ENCODE results near the gene FGR.

Gene FGR

DNA sequence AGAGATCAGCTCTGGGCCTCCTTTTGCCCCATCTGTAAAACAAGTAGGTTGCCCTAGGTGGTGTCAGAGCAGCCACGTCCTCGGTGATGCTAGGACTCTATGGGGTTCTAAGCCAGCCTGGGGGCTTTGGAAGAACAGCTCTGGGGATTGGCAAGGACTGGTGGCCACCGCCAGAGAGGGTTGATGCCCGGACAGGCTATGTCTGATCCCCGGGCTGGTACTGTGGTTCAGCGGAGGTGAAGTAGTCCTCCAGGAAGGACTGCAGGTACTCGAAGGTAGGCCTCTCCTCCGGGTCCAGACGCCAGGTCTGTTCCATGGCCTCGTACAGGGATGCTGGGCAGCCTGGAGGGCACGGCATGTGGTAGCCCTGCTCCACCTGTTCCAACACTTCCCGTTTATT, 22.3 kb downstream of the FGR start:
- no peak overlapping the region for H3K4me3 ChIP-seq (ENCODE audit: low read length)
- no peak for DNase-seq (ENCODE audit: low read depth)
- TF ChIP-seq, protein P1, sequence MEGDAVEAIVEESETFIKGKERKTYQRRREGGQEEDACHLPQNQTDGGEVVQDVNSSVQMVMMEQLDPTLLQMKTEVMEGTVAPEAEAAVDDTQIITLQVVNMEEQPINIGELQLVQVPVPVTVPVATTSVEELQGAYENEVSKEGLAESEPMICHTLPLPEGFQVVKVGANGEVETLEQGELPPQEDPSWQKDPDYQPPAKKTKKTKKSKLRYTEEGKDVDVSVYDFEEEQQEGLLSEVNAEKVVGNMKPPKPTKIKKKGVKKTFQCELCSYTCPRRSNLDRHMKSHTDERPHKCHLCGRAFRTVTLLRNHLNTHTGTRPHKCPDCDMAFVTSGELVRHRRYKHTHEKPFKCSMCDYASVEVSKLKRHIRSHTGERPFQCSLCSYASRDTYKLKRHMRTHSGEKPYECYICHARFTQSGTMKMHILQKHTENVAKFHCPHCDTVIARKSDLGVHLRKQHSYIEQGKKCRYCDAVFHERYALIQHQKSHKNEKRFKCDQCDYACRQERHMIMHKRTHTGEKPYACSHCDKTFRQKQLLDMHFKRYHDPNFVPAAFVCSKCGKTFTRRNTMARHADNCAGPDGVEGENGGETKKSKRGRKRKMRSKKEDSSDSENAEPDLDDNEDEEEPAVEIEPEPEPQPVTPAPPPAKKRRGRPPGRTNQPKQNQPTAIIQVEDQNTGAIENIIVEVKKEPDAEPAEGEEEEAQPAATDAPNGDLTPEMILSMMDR (conservative IDR thresholded peaks at IDR 0.05; ENCODE audit: low read depth, low read length) = no peak

DNA sequence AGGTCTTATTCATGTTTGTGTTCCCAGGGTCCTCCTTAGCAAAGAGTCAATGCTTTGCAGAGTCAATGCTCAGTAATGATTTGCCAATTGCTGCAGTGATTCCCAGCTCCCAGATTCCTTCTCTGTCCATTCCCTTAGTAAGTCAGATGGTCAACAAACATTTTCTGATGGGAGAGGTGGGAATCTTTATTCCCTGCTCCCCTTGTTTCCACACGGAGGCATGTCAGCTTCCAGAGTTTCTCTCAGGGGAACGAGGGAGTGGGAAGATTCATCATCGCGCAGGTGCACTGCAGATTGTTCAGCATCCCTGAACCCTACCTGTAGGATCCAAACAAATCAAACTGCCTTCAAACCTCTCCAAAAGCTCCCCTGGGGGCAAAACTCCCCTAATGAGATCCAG, 23.5 kb downstream of the FGR start:
- TF ChIP-seq, protein P1 (conservative IDR thresholded peaks at IDR 0.05; ENCODE audit: low read depth, low read length) = no peak
- H3K4me3 ChIP-seq (ENCODE audit: low read length) = no peak overlapping the region
- no peak for DNase-seq (ENCODE audit: low read depth)

DNA sequence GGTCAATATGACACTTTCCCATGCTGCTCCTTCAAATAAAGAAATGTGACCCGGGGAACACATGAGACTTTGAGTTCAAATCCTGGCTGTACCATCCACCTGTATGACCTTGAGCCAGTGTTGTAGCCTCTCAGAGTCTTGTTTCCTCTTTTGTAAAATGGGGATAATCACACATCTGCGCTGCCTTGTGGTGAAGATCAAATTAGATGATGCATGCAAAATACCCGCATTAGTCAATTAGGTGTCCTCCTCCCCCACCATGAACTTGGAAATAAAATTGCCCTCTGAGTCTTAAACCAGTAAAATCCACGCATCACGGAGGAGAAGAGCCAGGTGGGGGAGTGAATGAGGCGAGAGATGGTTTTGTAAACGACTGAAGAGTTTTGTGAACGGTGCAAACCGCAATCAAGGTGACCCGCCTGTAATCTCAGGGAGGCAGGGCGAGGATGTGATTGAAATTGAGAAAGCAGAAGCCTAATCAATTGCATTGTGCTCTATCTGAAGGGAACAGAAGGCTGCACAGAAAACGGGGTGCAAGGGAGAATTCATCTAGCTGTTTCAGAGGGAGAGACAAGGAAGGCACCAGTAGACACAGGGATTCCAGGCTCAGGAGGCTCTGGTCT, 25.3 kb downstream of the FGR start:
- DNase-seq (ENCODE audit: low read depth) = no peak
- TF ChIP-seq, protein P1 (conservative IDR thresholded peaks at IDR 0.05; ENCODE audit: low read depth, low read length) = no peak
- no peak overlapping the region for H3K4me3 ChIP-seq (ENCODE audit: low read length)

DNA sequence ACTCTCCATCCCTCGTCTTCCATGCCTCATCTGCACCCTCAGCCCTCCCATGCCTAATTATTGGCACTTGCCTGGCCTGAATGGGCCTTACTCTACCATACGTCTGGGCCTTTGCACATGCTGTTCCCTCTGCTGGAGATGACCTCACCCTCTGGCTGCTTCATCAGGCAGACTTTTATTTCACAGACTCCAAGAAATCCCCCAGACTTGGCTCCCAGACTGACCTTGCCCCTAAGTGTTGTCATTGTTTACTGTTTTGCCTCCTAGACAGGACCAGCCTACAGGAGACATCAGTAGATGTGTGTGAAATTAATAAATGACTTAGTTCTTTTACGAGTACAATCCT, 25.8 kb downstream of the FGR start:
- no peak for DNase-seq (ENCODE audit: low read depth)
- TF ChIP-seq, protein P1 (conservative IDR thresholded peaks at IDR 0.05; ENCODE audit: low read depth, low read length) = no peak
- H3K4me3 ChIP-seq (ENCODE audit: low read length) = no peak overlapping the region

DNA sequence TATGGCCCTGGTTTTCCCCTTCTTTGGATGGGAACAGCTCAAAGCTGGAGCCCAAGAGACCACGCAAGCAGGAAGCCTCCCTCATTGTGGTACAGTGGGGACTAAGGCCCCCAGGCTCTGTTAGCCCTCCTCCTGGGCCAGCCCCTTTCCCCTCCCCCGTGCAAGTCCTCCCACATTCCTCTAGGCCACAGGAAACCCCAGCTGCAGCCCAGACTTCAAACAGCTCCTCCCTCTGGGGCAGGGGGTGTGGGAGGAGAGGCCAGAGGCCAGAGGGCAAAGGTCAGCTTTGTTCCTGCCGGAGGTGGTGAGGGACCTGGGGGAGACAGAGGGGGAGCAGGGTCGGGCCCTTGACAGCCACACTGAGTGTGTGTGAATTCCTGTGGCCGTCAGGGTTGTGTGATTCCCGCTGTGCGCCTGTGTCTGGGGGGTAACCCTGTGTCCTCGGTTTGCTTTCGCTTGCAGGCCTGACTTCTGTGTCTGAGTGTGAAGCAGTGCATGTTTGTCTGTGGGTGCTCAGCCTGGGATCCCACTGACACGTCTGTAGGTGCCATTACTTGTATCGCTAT, 27.7 kb downstream of the FGR start:
- H3K4me3 ChIP-seq (ENCODE audit: low read length) = no peak overlapping the region
- TF ChIP-seq, protein P1 (conservative IDR thresholded peaks at IDR 0.05; ENCODE audit: low read depth, low read length) = no peak
- no peak for DNase-seq (ENCODE audit: low read depth)

DNA sequence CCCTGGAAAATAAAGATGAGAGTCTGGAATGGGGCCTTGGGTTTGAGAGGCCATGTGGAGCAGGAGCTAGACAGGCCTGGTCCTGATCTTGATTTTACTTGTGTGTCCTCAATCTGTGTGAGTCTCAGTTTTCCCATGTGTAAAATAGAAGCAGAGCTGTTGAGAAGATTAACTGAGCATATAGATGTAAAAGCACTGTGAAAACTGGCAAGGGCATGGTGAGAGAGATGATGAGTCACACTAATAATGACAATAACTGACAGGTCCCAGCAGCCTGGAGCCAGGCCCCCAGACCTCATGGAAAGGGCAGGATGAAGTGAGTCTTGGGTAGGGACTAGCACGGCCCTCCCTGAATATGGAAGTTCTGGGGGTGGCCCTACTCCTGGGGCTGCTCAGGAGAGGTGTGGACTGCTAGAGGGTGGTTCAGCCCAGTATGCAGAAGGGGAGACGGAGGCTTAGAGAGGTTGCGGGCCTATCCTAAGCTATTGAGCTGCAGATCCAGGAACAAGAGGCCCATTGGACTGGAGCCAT, 28.2 kb downstream of the FGR start:
- TF ChIP-seq, protein P1 (conservative IDR thresholded peaks at IDR 0.05; ENCODE audit: low read depth, low read length) = no peak
- DNase-seq (ENCODE audit: low read depth) = no peak
- H3K4me3 ChIP-seq (ENCODE audit: low read length) = no peak overlapping the region

Data from retinal pigment epithelial cell (primary cell).